ENCODE data around the gene ZNF451.
"Not testable (repeated sequence)": the region's sequence is repeated elsewhere in the genome, so short reads cannot be mapped to it uniquely, and the experiment has no call there.

GRCh38 chr6:57047257-57047585, 42.8 kb upstream of the ZNF451 start:
- not testable (repeated sequence) for TF ChIP-seq CTCF, EP300, POLR2A (IDR thresholded peaks at IDR 0.05)

All from tibial nerve (tissue), 4 donors.